ENCODE data around the gene GHDC. TPM values are rescaled to one million over a fixed set of nuclear protein-coding genes. Genes with fewer than 3 reads are reported as not detected.

GHDC gene
- total and polyA plus RNA-seq, 2 experiments from 2014 or later, result 11.1 to 25.0 TPM

DNA sequence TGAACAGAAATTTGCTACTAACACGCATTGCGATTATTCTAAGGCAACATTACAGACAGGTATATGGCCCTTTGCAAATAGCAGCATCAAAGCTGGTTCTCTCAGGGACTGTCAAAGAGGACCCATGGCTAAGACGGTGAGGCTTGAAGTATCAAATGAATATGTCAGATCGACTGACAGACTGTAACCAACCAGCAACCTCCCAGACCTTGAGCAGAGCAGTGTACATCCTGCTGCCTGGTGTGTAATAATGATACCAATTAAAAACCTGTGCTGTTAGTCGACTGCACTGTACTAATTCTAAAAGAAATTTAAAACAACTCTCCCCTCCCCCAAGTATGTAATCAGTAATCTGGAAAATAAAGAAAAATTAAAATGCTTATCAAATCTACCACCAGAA, 35.9 kb upstream of the GHDC start:
- DNase-seq, result no peak
- no peak overlapping the region for H3K4me3 ChIP-seq
- 97 to 98% methylated on average over 5 of the region's 5 CpGs for WGBS, 2 experiments (ENCODE audit: low coverage in 1 of 2, low lambda C conversion rate in 2 of 2, missing lambda C conversion rate in 2 of 2)
- H3K4me1 ChIP-seq (ENCODE audit: insufficient read depth), result peaks cover 7% of the 10 kb centered on the region
- no peaks in the 10 kb centered on the region for H3K9me2 ChIP-seq (ENCODE audit: insufficient read depth)
- no peaks in the 10 kb centered on the region for H4K20me1 ChIP-seq (ENCODE audit: insufficient read depth)
- in situ Hi-C loops (cut with MboI), result no loop called here
- H3F3A ChIP-seq (ENCODE audit: insufficient read depth), result peaks cover 14% of the 10 kb centered on the region; the same call in 1 of the 2 replicates
- peaks cover 31% of the 10 kb centered on the region for H3K79me2 ChIP-seq (ENCODE audit: insufficient read depth)
- H3K9ac ChIP-seq, result no peak overlapping the region
- H2AFZ ChIP-seq, result no peak overlapping the region
- no peaks in the 10 kb centered on the region for H3K9me3 ChIP-seq (ENCODE audit: low read depth)
- no peak for TF ChIP-seq EZH2phosphoT487 (IDR thresholded peaks at IDR 0.05; ENCODE audit: insufficient read depth, low read depth)
- no peak for TF ChIP-seq EZH2 (IDR thresholded peaks at IDR 0.05; ENCODE audit: insufficient read depth, poor library complexity, severe bottlenecking)
- no peaks in the 10 kb centered on the region for H3K27me3 ChIP-seq (replicated peaks; ENCODE audit: insufficient read depth)
- no peaks in the 10 kb centered on the region for H3K36me3 ChIP-seq (ENCODE audit: low read depth)
- H3K27ac ChIP-seq, result no peak overlapping the region
- H3K4me2 ChIP-seq (ENCODE audit: unreplicated experiment), result no peak overlapping the region

- DNase-seq, result peak; percentile 16
- H3K27ac ChIP-seq, result no peak overlapping the region
Measured at GRCh38 chr17:42227849-42228700, 33.8 kb upstream of the GHDC start.

DNA sequence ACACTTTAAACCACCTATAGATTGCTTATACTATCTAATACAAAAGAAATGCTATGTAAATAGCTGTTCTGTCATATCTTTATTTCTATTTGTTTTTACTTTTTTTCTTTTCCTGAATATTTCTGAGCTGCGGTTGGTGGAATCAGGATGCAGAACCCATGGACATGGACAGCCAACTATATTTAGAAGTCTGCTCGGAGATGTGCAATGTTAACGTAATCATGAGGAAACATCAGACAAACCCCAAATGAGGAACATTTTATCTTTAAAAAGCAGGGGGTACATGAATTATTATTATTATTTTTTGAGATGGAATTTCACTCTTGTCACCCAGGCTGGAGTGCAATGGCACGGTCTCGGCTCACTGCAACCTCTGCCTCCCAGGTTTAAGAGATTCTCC, 31.4 kb upstream of the GHDC start:
- Histone ChIP-seq H3K79me2 (ENCODE audit: insufficient read depth) (no peaks in the 10 kb centered on the region; the same call in 1 of the 2 replicates), H3K27me3 (replicated peaks; ENCODE audit: insufficient read depth) (no peaks in the 10 kb centered on the region), H3K4me2 (ENCODE audit: unreplicated experiment) (no peak overlapping the region), H3K36me3 (ENCODE audit: low read depth) (no peaks in the 10 kb centered on the region), H4K20me1 (ENCODE audit: insufficient read depth) (no peaks in the 10 kb centered on the region), H3K9me2 (ENCODE audit: insufficient read depth) (no peaks in the 10 kb centered on the region), H3K4me1 (ENCODE audit: insufficient read depth) (no peaks in the 10 kb centered on the region), H3K9me3 (ENCODE audit: low read depth) (no peaks in the 10 kb centered on the region), H3K4me3 (no peak overlapping the region), H3K27ac (no peak overlapping the region), H3K9ac (no peak overlapping the region), H2AFZ (no peak overlapping the region), H3F3A (ENCODE audit: insufficient read depth) (peaks cover 14% of the 10 kb centered on the region; the same call in 1 of the 2 replicates)
- no peak for TF ChIP-seq EZH2 (IDR thresholded peaks at IDR 0.05; ENCODE audit: insufficient read depth, poor library complexity, severe bottlenecking)
- no peak for TF ChIP-seq EZH2phosphoT487 (IDR thresholded peaks at IDR 0.05; ENCODE audit: insufficient read depth, low read depth)
- WGBS, 2 experiments (ENCODE audit: low coverage in 1 of 2, low lambda C conversion rate in 2 of 2, missing lambda C conversion rate in 2 of 2), result 97 to 98% methylated on average over 5 of the region's 5 CpGs
- in situ Hi-C loops (cut with MboI), result no loop called here
- no peak for DNase-seq

More at GRCh38 chr17:42227849-42228700, 33.8 kb upstream of the GHDC start:
- H4K20me1 ChIP-seq (ENCODE audit: insufficient read depth), result no peaks in the 10 kb centered on the region
- H2AFZ ChIP-seq, result no peak overlapping the region
- no peak overlapping the region for H3K9ac ChIP-seq
- no peak overlapping the region for H3K4me2 ChIP-seq (ENCODE audit: unreplicated experiment)
- H3K9me2 ChIP-seq (ENCODE audit: insufficient read depth), result no peaks in the 10 kb centered on the region
- H3K27me3 ChIP-seq (replicated peaks; ENCODE audit: insufficient read depth), result no peaks in the 10 kb centered on the region
- peaks cover 10% of the 10 kb centered on the region for H3K79me2 ChIP-seq (ENCODE audit: insufficient read depth)
- peaks cover 14% of the 10 kb centered on the region; the same call in 1 of the 2 replicates for H3F3A ChIP-seq (ENCODE audit: insufficient read depth)
- no peaks in the 10 kb centered on the region for H3K36me3 ChIP-seq (ENCODE audit: low read depth)
- in situ Hi-C loops (cut with MboI), result no loop called here
- TF ChIP-seq EZH2phosphoT487 (IDR thresholded peaks at IDR 0.05; ENCODE audit: insufficient read depth, low read depth) (no peak), EZH2 (IDR thresholded peaks at IDR 0.05; ENCODE audit: insufficient read depth, poor library complexity, severe bottlenecking) (no peak)
- H3K4me3 ChIP-seq, result no peak overlapping the region
- H3K9me3 ChIP-seq (ENCODE audit: low read depth), result no peaks in the 10 kb centered on the region
- 81 to 82% methylated on average over 11 of the region's 11 CpGs for WGBS, 2 experiments (ENCODE audit: low coverage in 1 of 2, low lambda C conversion rate in 2 of 2, missing lambda C conversion rate in 2 of 2)
- peaks cover 2% of the 10 kb centered on the region for H3K4me1 ChIP-seq (ENCODE audit: insufficient read depth)

GRCh38 chr17:42224651-42225050, 30.4 kb upstream of the GHDC start:
- Histone ChIP-seq H2AFZ (no peak overlapping the region), H3K9me3 (ENCODE audit: low read depth) (no peaks in the 10 kb centered on the region), H3K9ac (no peak overlapping the region), H3K36me3 (ENCODE audit: low read depth) (no peaks in the 10 kb centered on the region), H3K9me2 (ENCODE audit: insufficient read depth) (no peaks in the 10 kb centered on the region), H3K79me2 (ENCODE audit: insufficient read depth) (no peaks in the 10 kb centered on the region; the same call in 1 of the 2 replicates), H3K27me3 (replicated peaks; ENCODE audit: insufficient read depth) (no peaks in the 10 kb centered on the region), H3K4me2 (ENCODE audit: unreplicated experiment) (no peak overlapping the region), H3F3A (ENCODE audit: insufficient read depth) (peaks cover 14% of the 10 kb centered on the region; the same call in 1 of the 2 replicates), H4K20me1 (ENCODE audit: insufficient read depth) (no peaks in the 10 kb centered on the region), H3K27ac (no peak overlapping the region), H3K4me3 (no peak overlapping the region), H3K4me1 (ENCODE audit: insufficient read depth) (no peaks in the 10 kb centered on the region)
- in situ Hi-C loops (cut with MboI), result no loop called here
- no peak for DNase-seq
- 98% methylated on average over 6 of the region's 6 CpGs for WGBS, 2 experiments (ENCODE audit: low coverage in 1 of 2, low lambda C conversion rate in 2 of 2, missing lambda C conversion rate in 2 of 2)
- TF ChIP-seq EZH2phosphoT487 (IDR thresholded peaks at IDR 0.05; ENCODE audit: insufficient read depth, low read depth), result no peak
